Measurements from ENCODE around the gene RIC8B.

RIC8B gene

DNA sequence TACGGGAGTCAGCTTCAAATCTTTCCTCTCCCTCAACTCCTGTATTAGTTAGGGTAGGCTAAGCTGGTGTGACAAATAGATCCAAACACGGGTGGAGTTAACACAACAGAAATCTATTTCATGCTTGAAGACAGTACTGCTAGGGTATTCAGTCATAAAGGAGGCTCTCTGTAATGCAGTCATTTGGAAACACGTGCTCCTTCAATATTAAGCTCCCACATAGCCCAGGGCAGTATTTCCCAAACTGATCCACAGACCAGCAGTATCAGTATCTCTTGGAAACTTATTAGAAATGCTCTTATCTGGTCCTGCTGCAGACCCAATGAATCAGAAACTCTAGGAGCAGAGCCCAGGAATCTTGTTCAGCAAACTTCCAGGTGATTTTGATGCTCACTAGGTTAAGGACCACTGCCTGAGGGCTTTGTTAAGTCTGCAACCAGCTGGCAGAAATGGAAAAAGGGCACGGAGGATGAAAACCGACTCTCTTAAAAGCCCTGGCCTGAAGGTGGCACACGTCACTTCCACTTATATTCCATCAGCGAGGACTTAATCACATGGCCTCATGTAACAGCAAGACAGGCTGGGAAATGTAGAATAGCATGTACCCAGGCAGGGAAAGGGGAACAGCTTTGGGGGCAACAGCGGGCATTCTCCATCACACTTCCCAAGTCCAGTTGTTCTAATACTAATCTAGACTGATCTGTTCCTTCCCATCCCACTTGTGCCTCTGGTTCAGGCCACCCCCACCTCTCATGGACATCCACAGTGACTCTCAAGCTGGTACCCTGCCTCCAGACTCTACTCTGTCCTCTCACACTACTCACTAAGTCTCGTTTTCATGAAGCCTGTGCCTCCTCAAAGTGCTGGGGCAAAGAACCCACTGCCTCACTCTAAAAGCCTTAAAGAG, 38.2 kb upstream of the RIC8B start:
- DNase-seq (ENCODE audit: low read depth in 2 of 2), result peak in 1 of 2 donors; percentile 7
- TF ChIP-seq, protein P1, sequence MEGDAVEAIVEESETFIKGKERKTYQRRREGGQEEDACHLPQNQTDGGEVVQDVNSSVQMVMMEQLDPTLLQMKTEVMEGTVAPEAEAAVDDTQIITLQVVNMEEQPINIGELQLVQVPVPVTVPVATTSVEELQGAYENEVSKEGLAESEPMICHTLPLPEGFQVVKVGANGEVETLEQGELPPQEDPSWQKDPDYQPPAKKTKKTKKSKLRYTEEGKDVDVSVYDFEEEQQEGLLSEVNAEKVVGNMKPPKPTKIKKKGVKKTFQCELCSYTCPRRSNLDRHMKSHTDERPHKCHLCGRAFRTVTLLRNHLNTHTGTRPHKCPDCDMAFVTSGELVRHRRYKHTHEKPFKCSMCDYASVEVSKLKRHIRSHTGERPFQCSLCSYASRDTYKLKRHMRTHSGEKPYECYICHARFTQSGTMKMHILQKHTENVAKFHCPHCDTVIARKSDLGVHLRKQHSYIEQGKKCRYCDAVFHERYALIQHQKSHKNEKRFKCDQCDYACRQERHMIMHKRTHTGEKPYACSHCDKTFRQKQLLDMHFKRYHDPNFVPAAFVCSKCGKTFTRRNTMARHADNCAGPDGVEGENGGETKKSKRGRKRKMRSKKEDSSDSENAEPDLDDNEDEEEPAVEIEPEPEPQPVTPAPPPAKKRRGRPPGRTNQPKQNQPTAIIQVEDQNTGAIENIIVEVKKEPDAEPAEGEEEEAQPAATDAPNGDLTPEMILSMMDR (IDR thresholded peaks at IDR 0.05; ENCODE audit: low read depth, low read length), result no peak
- no peak overlapping the region for H3K4me3 ChIP-seq (replicated peaks in 1 of 2; ENCODE audit: low read depth in 2 of 2, low read length in 2 of 2)

DNA sequence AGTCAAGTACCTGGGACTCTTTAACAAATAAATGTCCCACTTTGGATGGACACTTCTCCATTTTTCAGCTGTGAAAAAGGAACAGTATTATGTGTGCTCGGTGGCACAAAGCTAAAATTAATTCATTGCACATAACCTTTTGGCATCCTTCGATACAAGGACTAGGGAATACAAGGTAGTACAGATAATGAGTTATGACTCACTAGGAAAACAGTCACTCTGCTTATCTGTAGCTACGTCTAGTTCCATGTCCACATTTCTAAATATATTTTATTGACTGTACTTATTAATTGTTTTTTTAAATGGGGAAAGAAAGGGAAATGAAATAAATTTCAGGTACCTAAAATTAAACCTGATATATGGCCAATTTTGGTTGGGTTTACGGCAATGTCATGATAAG, 35.2 kb upstream of the RIC8B start:
- TF ChIP-seq, protein P1 (IDR thresholded peaks at IDR 0.05; ENCODE audit: low read depth, low read length), result no peak
- H3K4me3 ChIP-seq (replicated peaks in 1 of 2; ENCODE audit: low read depth in 2 of 2, low read length in 2 of 2), result no peak overlapping the region
- peak in 1 of 2 donors; percentile 23 for DNase-seq (ENCODE audit: low read depth in 2 of 2)

DNA sequence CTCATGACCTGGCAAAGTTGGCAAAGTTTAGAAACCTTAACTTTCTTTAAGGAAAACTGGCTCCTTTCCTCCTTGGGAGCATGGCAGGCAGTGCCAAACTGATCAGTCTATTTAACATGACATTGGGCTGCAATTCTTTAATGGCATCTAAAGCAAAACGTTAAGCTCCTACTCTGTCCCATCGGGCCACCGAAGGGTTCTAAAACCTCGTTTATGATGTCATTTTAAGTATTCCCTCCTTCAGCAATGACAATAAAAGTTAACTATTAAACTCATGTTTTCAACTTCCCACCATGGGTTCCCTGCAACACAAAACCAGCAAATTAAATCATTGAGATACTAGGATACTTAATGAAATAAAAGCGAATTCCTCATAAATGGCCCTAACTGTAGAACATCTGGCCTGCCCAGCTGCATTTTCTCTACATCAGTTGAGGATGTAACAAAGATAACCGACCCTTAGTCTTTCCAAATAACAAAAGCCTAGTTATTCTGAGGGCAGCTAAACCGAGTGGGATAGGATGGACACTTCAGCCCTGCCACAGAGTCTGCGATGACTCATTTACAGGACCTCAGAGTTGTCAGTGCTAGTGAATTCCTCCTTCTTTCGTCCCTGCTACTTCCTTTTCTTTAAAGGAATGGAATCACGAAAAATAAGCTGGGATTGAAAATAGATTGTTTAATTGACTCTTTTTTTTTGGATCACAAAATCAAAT, 34.5 kb upstream of the RIC8B start:
- no peak overlapping the region for H3K4me3 ChIP-seq (replicated peaks in 1 of 2; ENCODE audit: low read depth in 2 of 2, low read length in 2 of 2)
- peak; percentile 30 to 67 for DNase-seq (ENCODE audit: low read depth in 2 of 2)
- TF ChIP-seq, protein P1 (IDR thresholded peaks at IDR 0.05; ENCODE audit: low read depth, low read length), result no peak

DNA sequence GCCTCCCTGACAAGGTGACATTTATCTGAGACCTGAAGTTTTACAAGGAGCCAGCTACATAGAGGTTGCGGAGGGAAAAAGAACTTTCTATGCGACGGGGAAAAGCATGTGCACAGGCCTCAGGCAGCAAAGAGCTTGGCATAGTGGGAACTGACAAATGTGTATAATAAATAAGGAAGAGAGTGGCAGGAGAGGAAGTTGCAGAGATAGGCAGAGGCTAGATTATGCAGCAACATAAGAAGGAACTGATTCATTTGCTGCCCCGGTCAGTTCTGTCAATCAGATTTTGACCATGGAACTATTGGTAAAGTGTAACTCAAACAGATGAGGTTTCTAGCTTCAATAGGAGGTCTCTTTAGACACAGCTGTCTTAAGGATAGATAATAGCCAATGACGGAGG, 33.7 kb upstream of the RIC8B start:
- no peak for DNase-seq (ENCODE audit: low read depth in 2 of 2)
- TF ChIP-seq, protein P1 (IDR thresholded peaks at IDR 0.05; ENCODE audit: low read depth, low read length), result no peak
- H3K4me3 ChIP-seq (replicated peaks in 1 of 2; ENCODE audit: low read depth in 2 of 2, low read length in 2 of 2), result no peak overlapping the region

DNA sequence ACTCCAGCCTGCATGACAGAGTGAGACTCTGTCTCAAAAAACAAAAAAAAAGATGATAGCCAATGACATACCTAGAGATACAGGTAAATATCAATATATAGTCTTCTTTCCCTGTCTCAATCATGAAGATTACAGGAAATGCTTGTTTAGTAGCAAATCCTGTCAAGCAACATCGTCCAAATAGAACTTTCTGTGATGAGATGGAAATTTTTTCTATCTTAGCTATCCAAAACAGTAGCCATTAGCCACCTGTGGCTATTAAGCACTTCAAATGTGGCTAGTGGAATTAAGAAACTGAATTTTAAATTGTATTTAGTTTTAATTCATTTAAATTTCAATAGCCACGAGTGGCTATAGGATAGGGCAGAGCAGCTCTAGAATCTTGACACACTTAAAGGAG, 33.2 kb upstream of the RIC8B start:
- no peak overlapping the region for H3K4me3 ChIP-seq (replicated peaks in 1 of 2; ENCODE audit: low read depth in 2 of 2, low read length in 2 of 2)
- TF ChIP-seq, protein P1 (IDR thresholded peaks at IDR 0.05; ENCODE audit: low read depth, low read length), result no peak
- DNase-seq (ENCODE audit: low read depth in 2 of 2), result no peak

DNA sequence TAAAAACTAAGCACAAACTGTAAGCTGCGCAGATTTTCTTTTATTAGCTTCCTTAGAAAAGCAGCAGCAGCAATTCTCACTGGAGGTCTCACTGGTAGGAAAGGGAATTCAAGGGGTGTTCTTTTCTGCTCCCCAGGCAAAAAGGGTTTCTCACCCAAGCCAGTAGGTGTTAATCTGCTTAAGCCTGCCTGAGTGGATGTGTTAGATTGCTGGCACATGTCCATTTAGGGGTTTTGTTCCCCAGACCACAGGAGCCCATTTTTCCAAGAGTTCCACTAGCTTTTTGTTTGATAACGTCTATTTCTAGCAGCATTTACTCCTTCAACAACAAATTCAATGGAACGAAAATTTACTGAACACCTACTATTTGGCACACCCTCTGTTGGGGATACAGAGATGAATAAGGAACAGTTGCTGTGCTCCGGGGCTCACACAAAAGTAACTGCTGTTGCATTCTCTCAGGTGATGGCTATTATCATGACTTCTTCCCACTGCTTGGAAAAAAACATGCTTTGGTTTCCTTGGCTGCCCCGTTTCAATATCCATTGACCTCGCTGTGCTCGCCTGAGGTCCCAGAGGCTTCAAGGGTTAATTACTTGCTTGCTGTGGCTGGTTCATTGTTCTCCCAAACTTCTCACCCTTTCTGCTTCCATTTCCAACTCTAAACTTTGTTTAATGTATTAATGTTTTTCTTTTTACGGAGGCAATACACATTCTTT, 31.1 kb upstream of the RIC8B start:
- TF ChIP-seq, protein P1 (IDR thresholded peaks at IDR 0.05; ENCODE audit: low read depth, low read length), result no peak
- H3K4me3 ChIP-seq (replicated peaks in 1 of 2; ENCODE audit: low read depth in 2 of 2, low read length in 2 of 2), result no peak overlapping the region
- no peak for DNase-seq (ENCODE audit: low read depth in 2 of 2)
